T-helper 17 cell (primary cell): Measurements from ENCODE around the gene MAPT. TPM values are rescaled to one million over a fixed set of nuclear protein-coding genes. Genes with fewer than 3 reads are reported as not detected.

Experiments
- ATAC-seq: fragments of 150-1000 bp; cut with Tn5 transposase; 2 replicates; pipeline ENCODE4 v1.10.0; 2021; ENCODE audit warnings: mild to moderate bottlenecking, moderate library complexity
- DNase-seq, 3 donors: peaks; one replicate each; pipeline versions ENCODE4 v3.0.0 to v3.0.0-alpha.2; 2020 to 2021
- H3K9me3 ChIP-seq: one replicate; pipeline ENCODE4 v1.7.0; 2013; ENCODE audit warnings: low read length, mild to moderate bottlenecking; ENCODE audit not compliant: control insufficient read depth, poor library complexity, severe bottlenecking
- H3K27ac Mint-ChIP-seq: one replicate; pipeline ENCODE4 v1.8.0; 2022; ENCODE audit warnings: mild to moderate bottlenecking, moderate library complexity, mixed read lengths
- H3K27me3 Mint-ChIP-seq: one replicate; pipeline ENCODE4 v1.8.0; 2022; ENCODE audit warnings: mixed read lengths
- H3K36me3 Mint-ChIP-seq: one replicate; pipeline ENCODE4 v1.8.0; 2022; ENCODE audit warnings: low read depth, mixed read lengths
- H3K4me1 Mint-ChIP-seq: one replicate; pipeline ENCODE4 v1.8.0; 2022; ENCODE audit warnings: mild to moderate bottlenecking, mixed read lengths
- H3K4me3 Mint-ChIP-seq: one replicate; pipeline ENCODE4 v1.8.0; 2022; ENCODE audit warnings: mild to moderate bottlenecking, moderate library complexity, mixed read lengths
- total RNA-seq, 4 donors: library from RNA in 2 of 4; stranded (reverse) in 2 of 4; gene quantifications; one replicate each; pipeline ENCODE4 v1.2.3 and lab custom pipeline; 2022 to 2026

The MAPT gene
- total RNA-seq, 2 donors from 2014 or later, result 1.2 to 2.3 TPM

- no peaks in the 10 kb centered on the region for H3K27me3 Mint-ChIP-seq
- no peak overlapping the region for H3K4me3 Mint-ChIP-seq
- H3K9me3 ChIP-seq, result no peaks in the 10 kb centered on the region
- DNase-seq (no peak), ATAC-seq (no peak)
- H3K4me1 Mint-ChIP-seq, result no peaks in the 10 kb centered on the region
- peaks cover 2% of the 10 kb centered on the region for H3K36me3 Mint-ChIP-seq
- H3K27ac Mint-ChIP-seq, result no peak overlapping the region
Observed at GRCh38 chr17:45994987-45995386, 100.6 kb downstream of the MAPT start.

GRCh38 chr17:45995627-45996270 lies 101.4 kb downstream of the MAPT start:
- ATAC-seq (no peak), DNase-seq (no peak)
- Mint-ChIP-seq H3K36me3 (peaks cover 2% of the 10 kb centered on the region), H3K27ac (no peak overlapping the region), H3K27me3 (no peaks in the 10 kb centered on the region), H3K4me3 (no peak overlapping the region), H3K4me1 (no peaks in the 10 kb centered on the region)
- no peaks in the 10 kb centered on the region for H3K9me3 ChIP-seq

GRCh38 chr17:45996282-45996937 lies 102.1 kb downstream of the MAPT start:
- H3K4me3 Mint-ChIP-seq, result no peak overlapping the region
- peaks cover 2% of the 10 kb centered on the region for H3K4me1 Mint-ChIP-seq
- DNase-seq (no peak), ATAC-seq (no peak)
- no peaks in the 10 kb centered on the region for H3K9me3 ChIP-seq
- H3K36me3 Mint-ChIP-seq, result peaks cover 2% of the 10 kb centered on the region
- H3K27me3 Mint-ChIP-seq, result no peaks in the 10 kb centered on the region
- no peak overlapping the region for H3K27ac Mint-ChIP-seq

GRCh38 chr17:45997166-45997565 lies 102.8 kb downstream of the MAPT start:
- DNase-seq, result no peak
- peak overlapping the region; percentile 29 for H3K27ac Mint-ChIP-seq
- H3K27me3 Mint-ChIP-seq, result no peaks in the 10 kb centered on the region
- no peak overlapping the region for H3K4me3 Mint-ChIP-seq
- ATAC-seq, result no peak
- H3K36me3 Mint-ChIP-seq, result peaks cover 2% of the 10 kb centered on the region
- peaks cover 4% of the 10 kb centered on the region for H3K4me1 Mint-ChIP-seq
- no peaks in the 10 kb centered on the region for H3K9me3 ChIP-seq

- Mint-ChIP-seq H3K4me1 (peaks cover 6% of the 10 kb centered on the region), H3K4me3 (no peak overlapping the region), H3K27me3 (no peaks in the 10 kb centered on the region), H3K36me3 (peaks cover 2% of the 10 kb centered on the region), H3K27ac (peak overlapping the region; percentile 29)
- DNase-seq (no peak), ATAC-seq (no peak)
- no peaks in the 10 kb centered on the region for H3K9me3 ChIP-seq
Observed at GRCh38 chr17:45997624-45998023, 103.3 kb downstream of the MAPT start.

- H3K27me3 Mint-ChIP-seq, result no peaks in the 10 kb centered on the region
- ATAC-seq (no peak), DNase-seq (no peak)
- peaks cover 2% of the 10 kb centered on the region for H3K36me3 Mint-ChIP-seq
- H3K4me3 Mint-ChIP-seq, result no peak within 1 kb of the TSS
- no peak within 1 kb of the TSS for H3K27ac Mint-ChIP-seq
- H3K4me1 Mint-ChIP-seq, result peaks cover 6% of the 10 kb centered on the region
- H3K9me3 ChIP-seq, result no peaks in the 10 kb centered on the region
Observed at GRCh38 chr17:45998987-45999899, 104.9 kb downstream of the MAPT start, which contains the start of gene STH. Gene STH (plus strand): TSS chr17:45999250. CDS start chr17:45999280, 30 bp downstream.

- Mint-ChIP-seq H3K27ac (no peak overlapping the region), H3K27me3 (no peaks in the 10 kb centered on the region), H3K4me3 (no peak overlapping the region), H3K4me1 (peaks cover 6% of the 10 kb centered on the region), H3K36me3 (peaks cover 2% of the 10 kb centered on the region)
- ATAC-seq, result no peak
- no peak for DNase-seq
- H3K9me3 ChIP-seq, result no peaks in the 10 kb centered on the region
Observed at GRCh38 chr17:45999900-46000290, 105.5 kb downstream of the MAPT start.

GRCh38 chr17:46000292-46000691 lies 105.9 kb downstream of the MAPT start:
- Mint-ChIP-seq H3K4me1 (peaks cover 6% of the 10 kb centered on the region), H3K27me3 (no peaks in the 10 kb centered on the region), H3K4me3 (no peak overlapping the region), H3K36me3 (peaks cover 1% of the 10 kb centered on the region), H3K27ac (no peak overlapping the region)
- DNase-seq (no peak), ATAC-seq (no peak)
- H3K9me3 ChIP-seq, result no peaks in the 10 kb centered on the region

- no peak for ATAC-seq
- H3K36me3 Mint-ChIP-seq, result no peaks in the 10 kb centered on the region
- no peaks in the 10 kb centered on the region for H3K27me3 Mint-ChIP-seq
- no peak for DNase-seq
- no peaks in the 10 kb centered on the region for H3K9me3 ChIP-seq
- no peak overlapping the region for H3K4me3 Mint-ChIP-seq
- H3K27ac Mint-ChIP-seq, result no peak overlapping the region
- H3K4me1 Mint-ChIP-seq, result peaks cover 6% of the 10 kb centered on the region
Observed at GRCh38 chr17:46000757-46001156, 106.4 kb downstream of the MAPT start.

- Mint-ChIP-seq H3K4me3 (no peak overlapping the region), H3K27ac (no peak overlapping the region), H3K4me1 (peaks cover 6% of the 10 kb centered on the region), H3K36me3 (no peaks in the 10 kb centered on the region), H3K27me3 (no peaks in the 10 kb centered on the region)
- H3K9me3 ChIP-seq, result no peaks in the 10 kb centered on the region
- ATAC-seq (no peak), DNase-seq (no peak)
Observed at GRCh38 chr17:46001390-46002310, 107.3 kb downstream of the MAPT start.

GRCh38 chr17:46002311-46002972 lies 108.1 kb downstream of the MAPT start:
- Mint-ChIP-seq H3K27ac (peak overlapping the region; percentile 32), H3K4me1 (peaks cover 6% of the 10 kb centered on the region), H3K36me3 (no peaks in the 10 kb centered on the region), H3K27me3 (no peaks in the 10 kb centered on the region), H3K4me3 (no peak overlapping the region)
- H3K9me3 ChIP-seq, result no peaks in the 10 kb centered on the region
- DNase-seq (peak; percentile 51 to 68 (median 56)), ATAC-seq (peak; percentile 96)

GRCh38 chr17:46002973-46003316 lies 108.6 kb downstream of the MAPT start:
- peak overlapping the region; percentile 32 for H3K27ac Mint-ChIP-seq
- ATAC-seq (peak; percentile 20), DNase-seq (no peak)
- H3K36me3 Mint-ChIP-seq, result no peaks in the 10 kb centered on the region
- H3K4me3 Mint-ChIP-seq, result no peak overlapping the region
- no peaks in the 10 kb centered on the region for H3K9me3 ChIP-seq
- H3K4me1 Mint-ChIP-seq, result peaks cover 6% of the 10 kb centered on the region
- H3K27me3 Mint-ChIP-seq, result no peaks in the 10 kb centered on the region
